ENCODE results near the gene DHX15. TPM values are rescaled to one million over a fixed set of nuclear protein-coding genes. Genes with fewer than 3 reads are reported as not detected.

The DHX15 gene
- polyA plus RNA-seq, 4 donors: 170 to 267 (median 245) TPM

DNA sequence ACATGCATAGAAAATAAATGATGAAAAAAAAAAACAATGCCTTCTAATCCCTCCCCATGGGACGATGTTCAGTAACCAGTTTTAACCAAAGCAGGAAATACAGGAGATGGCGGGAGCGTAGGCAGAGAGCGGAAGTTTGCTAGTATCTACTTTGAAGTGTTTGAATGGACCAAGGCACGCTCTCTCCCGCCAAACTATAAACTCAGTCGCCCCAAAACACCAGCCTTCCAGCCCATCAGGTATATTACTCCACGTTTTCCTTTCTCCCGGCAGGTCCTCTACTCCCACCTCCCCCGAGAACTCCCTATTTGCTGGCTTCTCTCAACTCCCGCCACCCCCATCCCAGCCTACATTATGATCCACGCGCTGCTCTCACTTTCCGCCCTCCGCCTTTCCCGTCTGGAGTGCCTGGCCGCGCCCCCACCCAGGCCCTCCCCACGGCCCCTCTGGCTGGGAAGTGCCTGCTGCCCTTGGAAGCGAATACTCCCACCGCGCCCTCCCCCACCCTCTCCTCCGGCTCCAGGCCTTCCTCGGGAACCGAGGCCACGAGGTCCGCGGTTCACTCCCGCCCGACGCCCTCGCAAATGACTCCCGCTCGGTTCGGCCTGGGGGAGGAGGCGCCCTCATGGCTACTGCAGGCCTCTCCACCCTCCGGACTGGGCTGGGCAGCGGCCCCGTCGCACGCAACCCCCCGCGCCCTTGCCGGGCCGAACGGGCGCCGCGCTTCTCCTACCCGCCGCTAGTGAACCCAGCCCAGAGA is 723 bp downstream of the DHX15 start:
- DNase-seq (ENCODE audit: low read depth in 4 of 4, low spot score in 3 of 4): peak in 2 of 4 donors; percentile 38 to 54

DNA sequence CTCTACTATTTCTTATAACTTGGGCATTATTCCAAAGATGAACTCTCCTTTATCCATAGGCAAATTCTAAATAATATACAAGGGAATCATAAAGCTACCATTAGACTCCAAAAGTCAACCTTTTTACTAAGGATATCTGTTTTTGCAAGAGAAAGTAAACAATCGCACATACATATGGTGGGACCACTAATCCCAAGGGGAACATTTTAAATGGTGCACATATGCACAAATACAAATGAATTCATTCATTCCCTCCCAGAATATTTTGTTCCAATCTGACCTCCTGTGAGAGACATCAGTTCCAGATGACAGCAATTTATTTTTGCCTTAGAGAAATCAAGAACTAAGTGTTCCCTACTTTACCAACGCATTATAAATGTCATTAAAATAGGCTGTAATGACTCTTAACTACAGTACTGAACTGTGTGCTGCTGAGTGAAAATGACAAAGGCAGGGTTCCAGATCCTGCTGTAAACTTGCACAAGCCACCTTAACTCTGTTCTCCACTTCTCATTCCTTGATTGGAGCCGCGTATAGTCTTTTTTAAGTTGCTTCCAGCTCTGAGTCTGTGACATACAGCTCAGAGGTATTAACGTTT is 2.0 kb downstream of the DHX15 start:
- DNase-seq (ENCODE audit: low read depth in 4 of 4, low spot score in 3 of 4): no peak

DNA sequence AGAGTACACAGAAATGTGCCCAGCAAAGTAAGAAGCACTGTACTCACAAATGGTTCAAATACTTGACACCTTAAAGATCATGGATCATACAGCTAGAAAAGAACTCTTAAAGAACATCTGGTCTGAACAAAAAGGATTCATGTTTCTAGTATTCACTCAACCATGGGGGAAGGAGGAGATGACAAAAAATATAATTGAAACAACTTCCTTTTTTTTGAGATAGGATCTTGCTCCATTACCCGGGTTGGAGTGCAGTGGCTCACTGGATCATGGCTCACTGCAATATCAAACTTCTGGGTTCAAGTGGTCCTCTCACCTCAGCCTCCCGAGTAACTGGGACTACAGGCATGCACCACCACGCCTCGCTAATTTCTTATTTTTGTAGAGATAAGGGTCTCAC is 6.0 kb downstream of the DHX15 start:
- DNase-seq (ENCODE audit: low read depth in 4 of 4, low spot score in 3 of 4): no peak

DNA sequence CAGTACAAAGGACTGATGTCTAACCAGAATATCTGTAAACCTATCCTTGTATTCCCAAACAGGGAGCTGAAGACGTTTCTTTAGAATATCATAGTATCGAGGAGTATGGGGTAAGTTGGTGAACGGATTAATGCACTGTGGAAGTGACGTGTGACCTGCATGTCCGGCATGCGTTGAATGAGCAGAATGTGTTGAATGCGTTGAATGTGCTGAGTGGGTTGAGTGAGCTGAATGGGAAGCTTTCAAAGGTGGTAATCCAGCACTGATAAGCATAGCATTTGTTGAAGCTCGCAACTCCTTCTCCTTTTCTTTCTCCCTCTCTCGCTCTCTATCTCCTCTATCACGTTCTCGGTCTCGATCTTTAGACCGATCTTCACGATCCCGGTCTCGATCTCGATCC is 8.1 kb downstream of the DHX15 start:
- DNase-seq (ENCODE audit: low read depth in 4 of 4, low spot score in 3 of 4): no peak

DNA sequence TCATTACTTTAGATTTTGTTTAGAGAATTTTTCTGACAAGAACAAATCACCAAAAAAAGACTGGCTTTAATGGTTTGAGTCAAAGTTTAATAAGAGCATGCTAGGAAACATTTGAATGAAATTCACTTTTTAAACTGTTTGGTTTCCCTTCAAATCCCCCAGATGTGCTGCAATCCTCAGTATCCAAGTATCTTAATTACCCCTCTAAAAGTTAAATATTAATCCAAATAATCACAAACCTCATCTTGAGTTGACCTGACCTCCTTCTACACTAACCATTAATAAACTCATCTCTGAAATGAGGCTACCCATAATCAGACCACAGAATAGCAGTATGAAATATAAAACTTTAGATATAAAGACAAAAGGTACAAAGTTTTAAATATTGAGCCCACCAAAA is 10.1 kb downstream of the DHX15 start:
- no peak for DNase-seq (ENCODE audit: low read depth in 4 of 4, low spot score in 3 of 4)

DNA sequence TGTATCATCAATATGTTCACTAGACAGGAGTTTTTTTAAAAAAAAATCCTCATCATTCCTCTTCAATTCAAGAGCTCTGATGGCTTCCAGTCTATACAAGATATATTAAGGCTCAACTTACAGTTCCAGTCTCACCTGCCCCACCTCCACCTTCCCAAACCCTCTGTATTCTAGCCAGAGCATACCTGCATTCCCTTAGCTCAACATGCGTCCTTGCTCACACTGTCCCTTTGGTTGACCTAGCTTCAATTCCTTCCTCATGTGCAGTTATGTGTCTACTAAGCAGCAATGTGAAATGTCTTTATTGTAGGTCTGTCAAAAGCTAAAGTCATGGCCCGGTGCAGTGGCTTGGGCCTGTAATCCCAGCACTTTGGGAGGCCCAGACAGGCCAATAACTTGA is 10.8 kb downstream of the DHX15 start:
- no peak for DNase-seq (ENCODE audit: low read depth in 4 of 4, low spot score in 3 of 4)

DNA sequence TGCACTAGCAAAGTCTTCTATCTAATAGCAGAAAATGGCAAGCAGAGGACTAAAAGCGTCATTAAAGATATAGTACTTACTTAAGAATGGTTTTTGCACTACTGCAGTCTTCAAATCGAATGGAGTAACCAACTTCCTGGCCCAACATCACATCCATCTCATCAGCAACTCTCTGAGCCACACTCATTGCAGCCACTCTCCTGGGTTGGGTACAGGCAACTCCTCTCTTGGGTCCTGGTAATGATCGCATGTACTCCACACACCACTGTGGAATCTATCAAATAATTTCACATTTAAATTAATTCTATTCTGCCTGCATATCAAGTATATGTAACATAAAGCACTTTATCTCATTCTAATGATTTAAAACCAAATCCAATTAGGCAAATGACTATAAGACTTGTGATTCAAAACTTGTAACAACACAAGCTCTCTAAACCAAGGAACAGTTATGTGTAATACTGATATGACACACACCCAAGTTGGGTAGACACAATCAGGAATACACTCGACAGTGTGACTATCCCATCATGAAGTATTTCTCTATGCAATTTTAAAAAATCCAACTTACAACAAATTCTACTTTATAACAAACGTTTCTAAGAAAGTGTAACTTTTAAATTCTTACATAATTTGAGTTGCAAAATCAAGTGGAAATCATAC is 13.6 kb downstream of the DHX15 start:
- no peak for DNase-seq (ENCODE audit: low read depth in 4 of 4, low spot score in 3 of 4)

DNA sequence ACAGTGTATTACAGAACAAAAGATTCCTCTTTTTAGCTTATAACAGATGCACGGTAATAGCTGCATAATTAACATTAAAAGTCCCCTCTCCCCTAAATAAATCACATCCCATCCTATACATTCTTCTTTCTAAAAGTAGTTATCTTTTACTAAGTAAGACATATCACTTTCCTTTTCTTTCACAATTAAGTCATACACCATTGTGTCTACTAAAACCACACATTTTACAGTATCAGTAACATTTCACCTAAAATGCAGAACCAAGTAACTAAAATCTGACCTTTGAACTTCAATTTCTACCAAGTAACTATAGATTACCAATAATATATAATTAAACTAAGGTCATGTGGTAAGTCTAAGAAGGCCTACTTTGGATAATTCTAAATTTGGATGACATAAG is 14.2 kb downstream of the DHX15 start:
- DNase-seq (ENCODE audit: low read depth in 4 of 4, low spot score in 3 of 4): no peak

DNA sequence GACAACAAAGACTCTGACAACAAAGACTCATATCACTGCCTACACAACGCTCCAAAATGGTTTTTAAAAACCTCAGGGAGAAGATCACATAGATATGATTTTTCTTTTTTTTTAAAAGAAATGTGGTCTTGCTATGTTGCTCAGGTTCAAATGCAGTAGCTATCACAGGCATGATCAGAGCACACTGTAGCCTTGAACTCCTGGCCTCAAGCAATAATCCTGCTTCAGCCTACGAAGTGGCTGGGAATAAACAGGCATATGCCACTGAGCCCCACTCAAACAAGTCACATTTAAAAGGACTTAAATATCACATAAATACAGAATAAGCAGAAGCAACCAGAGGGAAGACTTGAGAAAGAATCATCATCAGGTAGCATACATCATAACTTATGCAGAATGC is 14.7 kb downstream of the DHX15 start:
- DNase-seq (ENCODE audit: low read depth in 4 of 4, low spot score in 3 of 4): no peak

DNA sequence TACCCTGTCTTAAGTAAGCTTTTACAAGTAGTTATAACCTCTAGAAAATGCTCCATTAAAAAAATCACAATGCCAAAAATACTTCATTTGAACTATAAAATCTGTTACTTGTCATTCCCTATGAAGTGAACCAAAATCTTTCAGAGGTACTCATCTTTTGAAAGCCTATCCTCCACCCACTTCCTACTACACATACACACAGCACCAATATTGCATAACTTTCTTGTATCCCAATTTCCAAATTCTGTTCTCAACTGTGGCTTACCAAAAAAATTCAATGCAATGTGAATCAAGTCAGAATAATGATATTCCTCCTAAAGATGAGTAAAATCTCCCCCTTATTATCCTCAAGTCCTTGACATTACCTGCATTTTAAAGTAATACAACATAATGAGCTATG is 15.9 kb downstream of the DHX15 start:
- no peak for DNase-seq (ENCODE audit: low read depth in 4 of 4, low spot score in 3 of 4)

DNA sequence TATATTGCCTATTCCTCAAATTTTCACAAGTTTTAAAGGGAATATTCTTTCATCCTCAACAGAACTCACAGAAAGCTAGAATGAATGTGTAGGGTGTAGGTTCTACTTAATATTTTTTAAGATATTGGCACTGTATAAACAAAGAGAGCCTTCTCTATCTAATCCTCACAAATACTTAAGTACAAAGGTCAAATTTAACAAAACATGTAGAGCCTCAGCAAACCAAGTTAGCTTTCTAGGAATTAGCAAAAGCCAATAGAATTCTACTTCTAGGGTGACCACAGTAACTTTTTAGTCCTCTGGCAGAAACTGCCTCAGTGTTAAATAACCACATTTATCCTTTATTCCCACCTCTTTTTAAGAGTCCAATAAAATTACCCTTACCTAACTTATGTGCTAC is 19.3 kb downstream of the DHX15 start:
- no peak for DNase-seq (ENCODE audit: low read depth in 4 of 4, low spot score in 3 of 4)

DNA sequence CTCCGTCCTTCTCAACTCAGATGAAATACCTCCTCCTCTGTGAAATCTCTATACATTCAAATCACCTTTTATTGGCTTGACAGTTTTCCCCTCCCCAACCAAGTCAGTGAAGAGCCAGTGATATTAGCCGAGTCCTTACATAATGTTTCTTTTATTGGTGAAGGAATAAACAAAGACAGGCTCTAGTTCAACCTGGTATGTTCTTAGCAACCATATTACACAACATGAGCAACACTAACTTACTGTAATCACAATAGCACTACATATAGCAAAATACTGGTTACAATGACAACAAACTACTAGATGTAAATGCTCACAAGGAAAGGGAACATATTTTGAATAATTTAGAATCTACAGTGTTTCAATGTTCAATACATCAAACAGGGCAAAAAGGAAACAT is 19.9 kb downstream of the DHX15 start:
- DNase-seq (ENCODE audit: low read depth in 4 of 4, low spot score in 3 of 4): no peak

DNA sequence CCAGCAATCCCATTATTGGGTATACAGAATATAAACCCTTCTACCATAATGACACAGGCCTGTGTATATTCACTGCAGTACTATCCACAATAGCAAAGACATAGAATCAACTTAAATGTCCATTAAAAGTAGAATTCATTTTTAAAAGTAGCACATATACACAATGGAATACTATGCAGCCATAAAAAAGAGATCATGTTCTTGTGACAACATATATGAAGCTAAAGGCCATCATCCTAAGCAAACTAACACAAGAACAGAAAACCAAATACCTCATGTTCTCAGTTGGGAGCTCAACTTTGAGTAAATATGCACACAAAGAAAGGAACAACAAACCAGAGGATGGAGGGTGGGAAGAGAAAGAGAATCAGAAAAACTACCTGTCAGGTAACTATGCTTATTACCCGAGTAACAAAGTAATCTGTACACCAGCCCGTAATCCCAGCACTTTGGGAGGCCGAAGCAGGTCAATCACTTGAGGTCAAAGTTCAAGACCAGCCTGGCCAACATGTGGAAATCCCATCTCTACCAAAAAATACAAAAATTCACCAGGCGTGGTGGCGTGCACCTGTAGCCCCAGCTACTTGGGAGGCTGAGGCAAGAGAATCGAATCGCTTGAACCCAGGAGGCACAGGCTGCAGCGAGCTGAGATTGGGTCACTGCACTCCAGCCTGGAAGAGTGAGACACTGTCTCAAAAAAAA is 22.8 kb downstream of the DHX15 start:
- no peak for DNase-seq (ENCODE audit: low read depth in 4 of 4, low spot score in 3 of 4)

DNA sequence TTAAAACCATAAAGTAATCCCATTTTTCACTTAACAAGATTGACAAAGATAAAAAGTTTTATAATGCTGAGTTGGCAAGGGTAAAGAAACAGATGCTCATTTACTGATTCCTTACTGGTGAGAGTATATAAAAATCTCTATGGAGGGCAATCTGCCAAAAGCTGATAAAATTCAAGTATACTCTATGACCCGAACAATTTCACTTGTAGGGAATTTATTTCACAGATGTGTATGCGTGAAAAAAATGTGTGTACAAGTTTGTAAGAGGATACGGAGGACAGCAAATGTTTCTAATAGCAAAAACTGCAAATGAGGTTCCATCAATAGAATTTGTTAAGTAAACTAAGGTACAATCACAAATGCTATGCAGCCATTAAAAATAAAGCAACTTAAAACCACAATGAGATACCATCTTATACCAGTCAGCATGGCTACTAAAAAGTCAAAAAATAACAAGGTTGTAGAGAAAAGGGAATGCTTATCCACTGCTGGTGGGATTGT is 23.4 kb downstream of the DHX15 start:
- DNase-seq (ENCODE audit: low read depth in 4 of 4, low spot score in 3 of 4): no peak

DNA sequence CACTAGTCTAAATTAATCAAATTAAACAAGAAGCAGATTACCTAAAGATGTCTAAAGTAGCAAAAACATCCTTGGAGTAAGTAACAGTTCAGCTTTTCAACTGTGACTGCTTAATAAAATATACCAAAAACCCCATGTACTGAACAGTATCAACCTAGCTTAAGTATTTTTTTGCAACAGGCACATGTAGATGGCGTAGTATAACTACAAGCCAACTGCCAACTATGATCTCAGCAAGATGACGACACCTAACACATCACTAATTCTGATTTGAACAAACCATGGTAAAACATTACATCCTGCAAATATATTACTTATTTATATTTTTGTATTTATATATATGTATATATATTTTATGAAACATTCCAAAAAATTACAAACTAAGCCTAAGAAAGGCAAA is 24.5 kb downstream of the DHX15 start:
- DNase-seq (ENCODE audit: low read depth in 4 of 4, low spot score in 3 of 4): no peak

DNA sequence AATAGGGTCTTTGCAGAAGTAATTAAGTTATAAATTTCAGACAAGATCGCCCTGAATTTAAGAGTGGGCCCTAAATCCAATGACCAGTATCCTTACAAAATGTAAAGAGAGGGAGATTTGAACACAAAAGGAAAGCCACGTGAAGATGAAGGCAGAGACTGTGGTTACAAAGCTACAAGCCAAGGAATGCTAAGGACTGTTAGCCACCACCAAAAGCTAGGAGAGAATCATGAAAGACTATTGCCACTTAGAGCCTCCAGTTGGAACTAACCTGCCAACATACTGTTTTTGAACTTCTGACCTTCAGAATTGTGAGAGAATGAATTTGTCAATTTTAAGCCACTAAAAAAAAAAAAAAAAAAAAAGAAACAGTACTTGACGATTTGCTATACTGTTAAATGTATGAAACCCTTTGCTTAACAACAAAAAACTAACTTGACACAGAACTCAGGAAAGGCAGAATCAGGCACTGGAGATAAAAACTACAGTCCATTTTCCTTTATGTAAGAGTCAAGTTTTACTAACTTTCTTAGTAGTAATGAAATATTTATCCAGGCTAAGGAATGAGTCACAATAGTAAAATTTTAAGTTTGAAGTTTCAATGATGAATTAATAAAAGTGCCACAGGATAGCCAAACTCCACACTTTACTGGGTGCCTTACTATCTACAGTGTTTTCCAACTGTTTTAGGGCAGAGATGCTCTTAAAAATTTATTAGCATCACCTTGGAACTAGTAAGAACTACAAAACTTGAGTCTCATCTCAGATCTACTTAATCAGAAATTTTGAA is 25.1 kb downstream of the DHX15 start:
- DNase-seq (ENCODE audit: low read depth in 4 of 4, low spot score in 3 of 4): no peak

DNA sequence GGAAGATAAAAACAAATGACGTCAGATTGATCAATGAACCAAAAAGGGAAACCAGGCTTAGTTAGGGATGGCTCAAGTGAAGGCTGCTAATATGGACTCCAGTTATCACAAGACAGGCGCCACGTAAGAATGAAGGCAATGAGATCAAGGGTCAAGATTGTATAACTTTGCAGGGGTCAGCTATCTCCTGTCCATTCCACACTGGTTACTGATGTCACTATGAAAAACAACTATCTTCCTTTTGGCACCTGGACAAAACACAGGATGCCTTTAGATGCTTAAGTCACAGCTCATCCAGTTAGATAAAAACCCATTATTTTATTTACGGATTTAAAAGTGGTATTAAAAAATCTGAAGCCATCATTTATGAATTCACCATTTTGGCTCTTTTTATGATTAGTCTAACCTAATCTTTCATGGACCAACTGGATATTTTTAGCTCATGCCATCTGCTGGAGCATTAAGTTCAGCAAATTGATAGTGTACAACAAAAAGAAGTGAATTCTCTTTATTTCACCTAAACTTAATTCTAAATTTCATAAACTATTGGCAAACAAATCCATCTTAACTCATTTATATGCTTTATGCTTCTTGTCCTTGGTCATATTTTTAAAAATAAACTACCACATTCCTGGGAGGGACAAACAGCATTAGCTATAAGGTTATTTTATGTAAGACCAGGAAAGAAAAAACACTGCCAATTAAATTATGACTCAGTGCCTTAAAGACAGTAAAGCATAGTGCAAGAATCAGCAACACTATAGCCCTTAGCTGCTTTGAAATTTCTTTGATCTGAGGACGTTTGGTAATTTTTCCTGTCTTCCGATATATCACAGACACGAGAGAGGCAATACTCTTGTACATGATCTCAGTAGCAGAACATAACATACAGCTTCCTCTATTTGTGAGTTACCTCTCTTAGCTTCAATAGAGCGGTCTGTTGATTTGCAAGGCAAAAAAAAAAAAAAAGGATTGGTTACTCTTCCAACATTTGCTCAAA is 27.0 kb downstream of the DHX15 start:
- no peak for DNase-seq (ENCODE audit: low read depth in 4 of 4, low spot score in 3 of 4)

DNA sequence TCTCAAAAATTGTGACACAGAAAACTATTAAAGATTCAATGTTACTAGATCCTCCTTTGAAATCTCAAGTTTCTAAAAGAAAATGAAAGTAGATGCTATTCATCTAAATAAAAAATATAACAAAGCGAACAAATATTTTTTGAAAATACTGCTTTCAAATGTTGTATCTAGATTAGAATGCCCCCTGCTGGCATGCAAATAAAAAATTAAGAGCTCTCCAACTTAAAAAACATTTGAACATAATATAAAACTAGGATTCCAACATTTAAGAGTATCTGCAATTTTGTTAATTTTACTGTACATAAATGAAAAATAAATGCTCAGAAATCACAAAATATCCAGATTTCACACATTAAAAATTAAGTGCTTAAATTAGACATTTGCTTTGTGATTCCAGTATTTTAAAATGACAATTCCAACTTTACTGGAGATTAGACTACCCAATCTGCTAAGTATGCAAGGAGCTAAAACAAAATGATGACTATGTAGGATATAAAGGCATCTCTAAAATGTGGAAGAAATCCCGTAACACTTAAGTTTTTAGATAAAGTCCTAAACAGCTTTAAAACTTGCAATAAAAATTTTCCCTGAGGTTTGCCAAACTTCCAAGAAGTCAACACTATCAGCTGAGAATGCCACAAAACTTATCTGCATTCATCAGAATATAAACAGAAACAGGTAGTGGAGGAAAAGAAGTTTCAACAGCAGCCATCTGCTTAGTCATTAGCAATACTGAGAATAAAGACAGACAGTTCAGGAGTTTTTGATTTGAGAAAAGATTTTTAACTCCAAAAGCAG is 32.7 kb downstream of the DHX15 start:
- no peak for DNase-seq (ENCODE audit: low read depth in 4 of 4, low spot score in 3 of 4)
